H1 (cell line): Measurements from ENCODE around the gene TMEM181. TPM values are rescaled to one million over a fixed set of nuclear protein-coding genes. Genes with fewer than 3 reads are reported as not detected.

Source experiments
- ASH2L ChIP-seq: fragments of 200-600, 300-600 bp; sonication (generic); IDR thresholded peaks from one replicate; pipeline ENCODE4 v1.7.1; 2017; ENCODE audit warnings: low read length
- CTBP2 ChIP-seq: IDR thresholded peaks from 2 replicates; pipeline ENCODE4 v1.7.0; 2011; ENCODE audit warnings: borderline replicate concordance, mild to moderate bottlenecking, moderate library complexity, mixed read lengths, low read length; ENCODE audit not compliant: insufficient read depth, insufficient read length
- EGR1 ChIP-seq: IDR thresholded peaks from 2 replicates; pipeline ENCODE4 v1.6.1; 2011; ENCODE audit warnings: low read depth, low read length, borderline replicate concordance
- GABPA ChIP-seq: IDR thresholded peaks from 2 replicates; pipeline ENCODE4 v1.6.1; 2011; ENCODE audit warnings: mild to moderate bottlenecking, low read length, moderate library complexity, borderline replicate concordance; ENCODE audit not compliant: insufficient read depth
- HDAC2 ChIP-seq, 2 experiments: fragments of 300-600 bp in 1 of 2; sonication (generic) in 1 of 2; IDR thresholded peaks; 2 replicates each; pipeline ENCODE4 v1.6.1; 2011 to 2012; ENCODE audit warnings: low read depth in 2 of 2, low read length in 2 of 2, mild to moderate bottlenecking in 2 of 2, moderate library complexity in 2 of 2, borderline replicate concordance in 1 of 2, inconsistent platforms in 1 of 2
- KDM4A ChIP-seq: IDR thresholded peaks from one replicate; pipeline ENCODE4 v1.7.1; 2012; ENCODE audit warnings: low read depth, mild to moderate bottlenecking, moderate library complexity, low read length, inconsistent platforms; ENCODE audit not compliant: severe bottlenecking
- MAFK ChIP-seq: IDR thresholded peaks from 2 replicates; pipeline ENCODE4 v1.6.1; 2012; ENCODE audit warnings: low read depth, mild to moderate bottlenecking, improper control_type of control experiment, low read length
- POLR2AphosphoS5 ChIP-seq: IDR thresholded peaks from 2 replicates; pipeline ENCODE4 v1.6.1; 2011; ENCODE audit warnings: low read depth, low read length
- TAF1 ChIP-seq: IDR thresholded peaks from 2 replicates; pipeline ENCODE4 v1.6.1; 2011; ENCODE audit warnings: mild to moderate bottlenecking, low read depth, low read length
- TAF7 ChIP-seq: optimal IDR thresholded peaks from 2 replicates; pipeline ENCODE3; 2011; ENCODE audit warnings: low read depth, mild to moderate bottlenecking, inconsistent platforms, low read length, moderate library complexity, borderline replicate concordance
- polyA plus RNA-seq, 7 experiments: library from polyadenylated mRNA; depleted of rRNA in 3 of 7; stranded (reverse) in 5 of 7; unstranded in 2 of 7; fragments of >200 nt in 5 of 7; fragments of 200-250 nt in 2 of 7; gene quantifications; 1 replicate in 5 of 7; 2 replicates in 1 of 7; 4 replicates in 1 of 7; pipeline versions ENCODE4 v1.2.1 to v1.2.3, GENCODE V29; 2011 to 2013; ENCODE audit warnings: missing spikeins in 2 of 7, mixed read lengths in 2 of 7
- total RNA-seq: library from RNA; stranded (reverse); fragmentation: NEBNext Ultra II Directional; extraction: Animal tissue kit (Norgen Biotek cat#: 25700); gene quantifications from 2 replicates; pipeline ENCODE4 v1.2.1, GENCODE V29; 2021
- TF ChIP-seq, protein P1 (sequence below): IDR thresholded peaks from 2 replicates; pipeline ENCODE4 v1.6.1; 2012; ENCODE audit warnings: inconsistent platforms

Gene TMEM181
- total and polyA plus RNA-seq, 2 of the 8 experiments (the other 6 are each of a cell fraction or from before 2014, with no cell fraction given) = 8.6 to 19.0 TPM

DNA sequence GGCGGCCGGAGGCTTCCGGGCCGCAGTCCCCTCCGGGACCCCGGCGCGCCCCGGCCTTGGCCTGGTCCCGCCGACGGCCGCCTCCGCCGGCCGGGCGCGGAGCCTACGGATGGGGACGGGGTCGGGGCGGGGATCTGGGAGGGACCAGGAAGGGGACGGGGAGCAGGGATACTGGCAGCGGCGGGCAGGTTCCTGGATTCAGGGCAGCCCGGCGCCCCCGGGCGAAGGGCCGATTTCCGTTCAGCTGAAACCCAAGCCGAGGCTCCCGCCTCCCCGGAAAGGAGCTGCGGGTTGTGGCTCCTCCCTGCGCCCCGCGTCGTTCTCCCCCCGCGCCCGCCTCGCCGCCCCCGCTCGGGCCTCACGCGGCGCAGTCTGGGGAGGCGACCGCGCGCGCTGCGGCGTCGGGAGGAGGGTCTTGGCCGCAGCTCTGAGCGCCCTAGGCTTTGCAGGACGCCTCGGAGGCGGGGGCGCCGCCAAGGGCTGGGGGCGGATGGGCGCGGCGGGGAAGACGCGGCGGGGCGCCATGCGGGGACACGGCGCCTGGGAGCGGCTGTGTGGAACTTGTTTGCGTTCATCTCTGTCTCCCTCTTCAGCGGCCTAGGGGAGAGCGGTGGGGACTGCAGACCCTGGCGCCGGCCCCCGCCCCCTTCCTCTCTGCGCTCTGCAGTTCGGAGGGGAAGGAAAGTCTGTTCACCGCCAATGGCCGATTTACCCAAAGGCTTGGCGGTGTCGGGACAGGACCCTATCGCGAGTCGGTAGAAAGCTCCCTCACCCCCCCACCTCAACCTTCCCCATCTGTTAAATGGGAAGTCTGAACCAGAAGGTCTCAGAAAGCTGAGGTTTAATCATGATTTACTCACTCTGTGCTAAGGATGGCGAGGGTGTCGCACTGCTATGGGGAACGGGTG is 22.7 kb upstream of the TMEM181 start (continued):
- TF ChIP-seq, protein P1, sequence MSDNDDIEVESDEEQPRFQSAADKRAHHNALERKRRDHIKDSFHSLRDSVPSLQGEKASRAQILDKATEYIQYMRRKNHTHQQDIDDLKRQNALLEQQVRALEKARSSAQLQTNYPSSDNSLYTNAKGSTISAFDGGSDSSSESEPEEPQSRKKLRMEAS = peak; percentile 56
- TF ChIP-seq CTBP2 (no peak), TAF7 (peak; percentile 40), POLR2AphosphoS5 (peak; percentile 36; the same call in 1 of the 2 replicates), KDM4A (peak; percentile 22), TAF1 (0 out of 2 replicates have a peak, but pooled peaks have one; percentile 24), ASH2L (peak; percentile 30), EGR1 (peak; percentile 97), MAFK (no peak), GABPA (0 out of 2 replicates have a peak, but pooled peaks have one; percentile 16), HDAC2 (IDR thresholded peaks at IDR 0.05; ENCODE audit: borderline replicate concordance in 1 of 2, low read depth in 2 of 2, low read length in 2 of 2) (peak; percentile 30 to 68; a peak in 3 of 4 replicates)
